OCI-M2 (cell line): Measurements from ENCODE around the gene NKD2.
"Not testable (repeated sequence)": the region's sequence is repeated elsewhere in the genome, so short reads cannot be mapped to it uniquely, and the experiment has no call there.

ENCODE experiments used
- DNase-seq: peaks from one replicate; lab custom pipeline; 2025; ENCODE audit not compliant: unreplicated experiment; lab: John Stamatoyannopoulos, UW

NKD2 gene

DNA sequence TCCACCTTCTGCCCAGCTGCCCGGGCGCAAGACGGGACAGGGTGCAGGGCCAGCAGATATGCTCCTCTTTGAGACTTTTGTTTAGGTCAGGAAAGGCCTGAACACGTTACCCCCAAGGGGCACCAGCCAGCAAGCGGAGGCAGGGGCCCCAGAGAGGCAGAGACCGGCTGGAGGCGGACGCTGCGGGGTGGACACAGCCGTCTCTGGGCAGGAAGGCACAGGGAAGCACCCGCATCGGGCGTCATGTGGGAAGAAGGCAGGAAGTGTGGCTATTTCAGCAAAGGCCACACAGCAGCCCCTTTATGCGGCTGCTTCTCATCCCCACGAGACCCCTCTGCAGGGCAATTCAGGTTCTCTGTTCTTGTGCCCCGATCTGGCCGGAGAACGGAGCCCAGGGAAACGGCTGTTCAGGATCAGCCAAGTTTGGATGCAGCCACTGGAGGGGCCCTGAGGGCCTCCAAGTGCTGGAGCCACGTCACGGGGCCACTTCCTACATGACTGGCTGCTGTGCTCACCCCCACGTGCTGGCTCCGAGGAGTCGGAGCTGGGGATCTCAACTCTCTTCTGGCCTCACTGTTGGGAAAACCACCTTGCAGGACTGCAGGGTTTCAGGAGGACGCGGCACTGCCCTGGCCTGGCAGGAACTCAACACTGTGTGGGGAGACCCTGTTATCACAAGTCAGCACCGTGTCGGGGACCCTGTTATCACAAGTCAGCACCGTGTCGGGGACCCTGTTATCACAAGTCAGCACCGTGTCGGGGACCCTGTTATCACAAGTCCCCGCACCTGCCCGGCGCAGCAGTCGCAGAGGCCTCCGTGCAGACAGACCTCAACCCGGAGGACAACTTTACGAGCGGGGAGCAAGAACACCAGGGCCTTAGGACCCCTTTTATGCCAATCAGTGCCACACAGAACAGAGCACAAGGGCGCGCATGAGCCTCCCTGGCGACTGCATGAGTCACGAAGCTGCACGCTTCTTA, 58.8 kb downstream of the NKD2 start:
- DNase-seq, result no peak

DNA sequence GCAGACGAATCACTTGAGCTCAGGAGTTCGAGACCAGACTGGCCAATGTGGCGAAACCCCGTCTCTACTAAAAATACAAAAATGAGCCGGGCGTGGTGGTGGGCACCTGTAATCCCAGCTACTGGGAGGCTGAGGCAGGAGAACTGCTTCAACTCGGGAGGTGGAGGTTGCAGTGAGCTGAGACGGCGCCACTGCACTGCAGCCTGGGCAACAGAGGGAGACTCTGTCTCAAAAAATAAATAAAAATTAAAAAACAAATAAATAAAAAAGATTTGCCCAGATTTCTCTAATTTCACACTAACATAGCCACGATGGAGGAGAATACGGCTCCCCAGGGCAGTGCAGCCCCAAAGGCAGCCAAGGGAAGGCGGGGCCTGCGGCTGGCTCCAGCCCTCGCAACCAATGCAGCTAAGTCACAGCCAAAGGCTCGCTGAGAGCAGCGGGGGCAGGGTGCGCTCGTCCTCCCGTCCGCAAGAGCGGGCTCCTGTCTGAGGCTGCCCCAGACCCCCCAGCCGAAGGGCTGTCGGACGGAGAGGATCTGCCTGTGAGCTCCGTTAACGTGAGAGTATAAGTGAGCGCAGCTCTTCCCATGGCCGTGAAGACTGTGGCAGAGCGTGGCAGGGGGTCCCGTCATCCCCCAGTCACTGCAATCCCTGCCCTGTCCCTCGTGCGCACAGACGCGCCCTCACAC, 59.7 kb downstream of the NKD2 start:
- DNase-seq, result no peak

DNA sequence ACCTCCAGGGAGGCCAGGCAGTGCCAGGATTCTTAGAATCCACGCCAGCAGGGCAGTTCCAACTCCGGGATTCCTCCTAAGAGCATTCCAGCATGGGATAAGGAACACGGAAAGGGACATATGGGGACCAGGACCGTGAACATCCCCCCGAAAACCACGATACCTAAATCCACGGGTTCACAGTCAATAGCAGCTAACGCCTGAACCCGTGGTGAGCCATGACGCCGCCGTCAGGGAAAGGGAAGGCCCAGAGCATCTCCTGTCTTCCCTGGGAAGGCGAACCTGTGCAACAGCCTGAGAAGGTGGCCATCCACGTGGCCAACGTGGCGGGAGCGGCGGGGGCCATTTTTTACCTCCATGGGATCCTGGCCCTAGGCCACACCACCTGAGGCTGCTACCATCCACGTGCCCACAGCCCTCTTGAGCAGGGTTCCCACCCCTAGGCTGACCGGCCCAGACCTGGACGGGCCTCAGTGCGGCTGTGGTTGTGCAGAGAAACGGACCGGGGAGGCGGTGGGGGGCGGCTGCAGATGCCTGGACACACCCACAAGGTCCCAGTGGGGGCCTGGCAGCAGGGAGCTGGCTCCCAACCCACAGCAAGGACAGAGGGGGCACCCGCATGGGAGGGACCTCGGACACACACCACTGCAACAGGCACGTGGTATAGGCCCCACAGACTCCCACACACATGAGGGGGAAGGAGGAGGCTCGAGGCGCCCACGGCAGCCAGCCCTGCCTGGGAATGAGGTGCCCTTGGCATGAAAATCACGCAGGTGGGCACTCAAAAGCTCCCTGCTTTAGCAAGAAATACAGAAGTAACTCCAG, 60.5 kb downstream of the NKD2 start:
- DNase-seq, result no peak

DNA sequence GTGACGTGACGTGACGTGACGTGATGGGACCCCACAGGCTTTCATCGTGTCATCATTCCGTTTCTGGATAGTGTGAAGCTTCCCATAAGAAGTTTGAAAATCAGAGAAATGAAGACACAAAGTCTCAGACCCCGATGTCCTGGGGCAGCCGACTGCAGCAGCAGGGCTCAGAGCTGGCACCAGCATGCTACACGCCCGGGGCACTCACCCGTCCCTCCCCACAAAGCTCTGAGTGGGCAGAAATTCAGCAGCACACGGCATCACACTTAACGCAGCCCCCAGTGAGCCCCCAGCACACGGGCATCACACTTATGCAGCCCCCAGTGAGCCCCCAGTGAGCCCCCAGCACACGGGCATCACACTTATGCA, 61.1 kb downstream of the NKD2 start:
- no peak for DNase-seq

DNA sequence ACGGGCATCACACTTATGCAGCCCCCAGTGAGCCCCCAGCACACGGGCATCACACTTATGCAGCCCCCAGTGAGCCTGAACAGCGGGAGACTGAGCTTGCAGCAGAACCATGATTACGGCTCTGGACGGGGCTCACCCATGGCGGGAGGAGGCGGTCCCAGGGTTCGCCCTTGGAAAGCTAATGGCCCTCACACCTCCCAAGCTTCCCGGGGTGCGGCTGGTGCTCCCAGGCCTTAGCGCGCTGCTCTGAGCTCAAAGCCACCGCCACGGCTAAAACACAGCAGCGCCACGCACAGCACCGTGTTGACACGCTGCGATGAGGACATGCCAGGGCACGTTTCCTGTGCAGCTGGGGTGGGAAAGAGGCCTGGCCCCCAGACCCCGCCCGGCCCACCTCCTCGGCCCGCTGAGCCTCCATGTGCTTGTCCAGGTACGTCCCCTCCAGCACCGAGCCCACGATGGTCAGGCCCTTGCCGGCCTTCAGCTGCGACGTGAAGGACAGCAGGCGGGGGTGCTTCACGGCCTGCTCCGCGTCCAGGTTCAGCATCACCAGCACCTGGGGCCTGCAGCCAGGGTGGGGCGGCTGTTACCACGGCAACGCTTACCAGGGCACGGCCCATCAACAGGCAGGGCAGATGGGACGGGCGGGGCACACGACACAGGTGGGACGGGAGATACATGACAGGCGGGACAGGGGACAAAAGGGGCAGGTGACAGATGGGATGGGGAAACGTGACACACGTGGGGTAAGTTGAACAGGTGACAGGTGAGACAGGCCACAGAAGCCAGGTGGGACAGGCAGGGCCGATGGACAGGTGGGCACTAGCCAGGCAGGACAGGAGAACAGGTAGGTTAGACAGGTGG, 64.9 kb downstream of the NKD2 start:
- no peak for DNase-seq

DNA sequence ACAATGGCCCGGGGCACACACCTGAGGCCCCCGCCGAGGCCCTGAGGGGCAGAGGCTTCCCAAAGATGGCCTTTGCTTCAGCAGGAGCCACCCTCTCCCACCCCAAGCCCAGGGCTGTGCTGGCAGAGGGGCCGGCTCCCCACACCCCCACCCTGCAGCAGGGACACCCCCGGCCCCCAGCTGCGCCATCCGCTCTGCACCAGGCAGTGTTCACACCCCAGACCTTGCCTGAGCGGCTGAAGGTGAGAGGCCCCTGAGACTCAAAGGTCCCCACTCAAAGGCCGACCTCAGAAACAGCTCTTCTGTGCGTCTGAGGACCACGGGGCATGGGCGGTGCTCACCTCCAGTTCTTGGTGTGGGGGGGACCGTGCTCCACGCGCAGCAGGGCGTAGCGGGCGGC, 65.6 kb downstream of the NKD2 start:
- no peak for DNase-seq

DNA sequence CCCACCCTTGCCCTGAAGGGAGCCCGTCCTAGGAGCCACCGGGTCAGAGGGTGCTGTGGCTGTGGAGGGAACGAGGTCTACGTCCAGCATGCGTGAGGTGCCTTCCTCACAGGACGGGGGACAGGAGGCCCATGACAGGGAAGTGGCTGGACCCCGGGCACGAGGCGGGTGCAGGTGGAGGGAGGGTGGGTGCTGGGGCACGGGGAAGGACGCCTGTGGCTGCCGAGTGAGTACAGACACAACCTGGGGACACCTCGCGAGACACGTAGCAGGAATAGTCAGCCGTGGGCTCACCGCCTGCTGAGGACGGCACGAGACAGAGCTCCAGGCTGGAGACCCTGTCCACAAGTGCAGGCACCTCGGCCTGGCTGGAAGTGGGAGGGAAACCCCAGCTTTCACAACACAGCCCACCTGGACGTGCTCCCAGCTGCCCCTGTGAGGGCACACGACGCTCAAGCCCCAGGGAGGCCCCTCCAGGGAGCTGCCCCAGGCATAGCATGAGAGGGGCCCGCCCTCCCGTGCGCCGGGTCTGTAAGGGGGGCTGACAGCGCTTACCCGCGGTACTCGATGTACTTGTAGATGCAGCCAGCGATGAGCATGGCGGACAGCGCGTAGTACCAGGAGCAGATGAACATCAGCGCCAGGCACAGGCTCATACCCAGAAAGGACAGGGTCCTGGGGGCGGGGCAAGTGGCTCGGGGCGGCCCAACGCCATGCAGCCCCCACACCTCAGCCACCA, 66.4 kb downstream of the NKD2 start:
- no peak for DNase-seq

DNA sequence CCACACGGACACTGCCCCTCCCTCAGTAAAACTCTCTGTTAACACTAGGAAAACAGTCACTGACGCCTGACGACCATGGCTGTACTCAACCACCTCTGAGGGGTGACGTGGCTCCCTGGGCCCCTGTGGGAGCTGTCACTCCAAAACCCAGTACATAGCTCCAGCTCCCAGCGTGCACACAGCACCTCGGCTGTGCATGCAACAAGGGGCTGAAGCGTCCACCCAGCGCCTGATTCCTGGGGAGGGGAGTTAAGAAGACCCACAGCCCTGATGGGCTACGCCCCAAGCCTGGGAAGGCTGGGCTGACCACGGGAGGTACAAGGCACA, 66.9 kb downstream of the NKD2 start:
- no peak for DNase-seq

DNA sequence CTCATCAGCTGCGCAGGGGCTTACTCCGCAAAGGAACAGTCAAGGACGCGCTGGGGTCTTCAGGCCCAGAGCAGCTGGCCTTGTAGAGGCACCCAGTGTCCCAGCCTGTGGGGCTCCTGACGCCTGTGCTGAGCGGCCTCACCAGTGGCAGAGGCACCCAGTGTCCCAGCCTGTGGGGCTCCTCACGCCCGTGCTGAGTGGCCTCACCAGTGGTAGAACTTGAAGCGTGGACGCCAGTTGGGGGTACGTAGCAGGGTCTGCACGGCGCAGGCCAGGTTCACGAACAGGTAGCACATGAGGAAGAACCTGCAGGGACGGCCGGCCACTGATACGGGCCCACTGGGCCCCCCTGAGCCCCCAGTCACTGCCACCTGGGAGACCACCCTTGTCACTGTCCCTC, 67.3 kb downstream of the NKD2 start:
- no peak for DNase-seq

DNA sequence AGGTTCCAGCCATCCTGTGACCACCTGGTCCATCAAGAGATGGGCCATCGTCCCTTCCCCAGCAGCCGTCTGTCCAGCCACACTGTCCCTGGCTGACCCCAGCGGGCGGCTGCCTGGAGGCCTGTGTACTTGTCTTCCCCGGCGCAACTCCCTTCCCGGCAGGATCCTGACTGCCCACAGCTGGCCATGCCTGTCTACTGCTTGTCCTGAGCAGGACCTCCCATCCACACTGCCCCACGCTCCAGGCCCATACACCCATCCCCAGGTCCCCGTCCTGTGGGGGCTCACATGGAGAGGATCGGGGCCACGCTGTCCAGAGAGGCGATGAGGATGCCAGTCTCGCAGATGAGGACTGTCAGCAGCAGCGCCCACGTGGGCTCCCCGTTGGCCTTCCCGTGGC, 67.8 kb downstream of the NKD2 start:
- DNase-seq, result no peak

DNA sequence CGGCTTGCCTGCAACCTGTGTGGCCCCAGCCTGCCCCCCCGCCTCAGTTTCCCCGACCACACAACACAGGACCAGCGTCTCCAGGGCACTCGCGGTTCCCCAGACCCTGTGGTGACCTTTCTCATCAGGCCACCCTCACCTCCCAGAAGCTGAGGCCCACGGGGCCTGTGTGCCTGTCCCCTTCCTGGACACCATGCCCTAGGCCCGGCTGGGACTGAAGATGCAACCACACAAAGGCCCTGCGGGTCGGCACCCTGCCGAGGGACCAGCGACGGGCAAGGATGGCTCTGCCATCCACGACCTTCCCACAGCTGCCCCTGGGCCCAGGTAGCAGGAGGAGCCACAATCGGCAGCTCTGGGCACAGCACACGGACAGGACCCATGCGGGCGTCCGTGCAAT, 68.4 kb downstream of the NKD2 start:
- DNase-seq, result no peak

DNA sequence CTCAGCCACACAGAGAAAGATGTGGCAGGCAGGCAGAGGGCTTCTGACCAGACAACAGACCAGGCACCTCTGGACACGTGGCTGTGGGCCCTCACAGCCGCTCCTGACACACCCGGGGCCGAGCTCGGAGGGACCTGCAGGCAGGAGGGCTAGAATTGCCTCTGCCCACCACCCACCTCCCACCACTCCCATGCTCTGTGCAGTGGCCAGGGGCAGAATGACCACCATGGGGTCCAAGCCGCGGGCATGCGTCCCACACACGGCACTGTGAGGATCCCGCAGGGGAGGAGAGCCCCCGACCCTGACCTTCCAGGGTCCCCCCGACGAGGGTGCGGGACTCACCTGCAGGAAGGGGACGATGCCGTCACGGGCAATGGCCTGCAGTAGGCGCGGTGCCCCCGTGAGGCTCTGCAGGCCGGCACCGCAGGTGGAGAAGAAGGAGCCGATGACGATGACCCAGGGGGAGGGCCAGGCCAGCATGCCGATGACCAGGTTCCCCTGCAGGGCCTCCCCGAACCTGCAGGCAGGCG, 69.0 kb downstream of the NKD2 start:
- no peak for DNase-seq

DNA sequence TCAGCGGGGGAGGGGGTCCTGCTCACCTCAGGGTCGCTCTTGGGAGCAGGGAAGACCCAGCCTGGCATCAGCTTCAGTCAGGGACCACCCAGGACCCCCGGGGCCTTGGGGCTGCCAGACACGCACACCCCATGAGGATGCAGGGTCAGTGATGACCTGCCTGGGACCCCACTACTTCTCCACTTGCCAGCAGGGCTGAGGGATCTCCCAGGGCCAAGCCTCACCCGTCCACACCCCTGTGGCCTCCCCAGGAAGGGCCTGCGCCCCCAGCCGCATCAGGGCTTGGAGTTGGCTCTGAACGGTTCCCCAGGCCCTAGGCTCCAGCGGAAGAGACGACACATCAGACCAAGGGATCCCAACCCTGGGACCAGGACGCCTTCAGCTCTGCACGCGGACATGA, 69.6 kb downstream of the NKD2 start:
- no peak for DNase-seq

DNA sequence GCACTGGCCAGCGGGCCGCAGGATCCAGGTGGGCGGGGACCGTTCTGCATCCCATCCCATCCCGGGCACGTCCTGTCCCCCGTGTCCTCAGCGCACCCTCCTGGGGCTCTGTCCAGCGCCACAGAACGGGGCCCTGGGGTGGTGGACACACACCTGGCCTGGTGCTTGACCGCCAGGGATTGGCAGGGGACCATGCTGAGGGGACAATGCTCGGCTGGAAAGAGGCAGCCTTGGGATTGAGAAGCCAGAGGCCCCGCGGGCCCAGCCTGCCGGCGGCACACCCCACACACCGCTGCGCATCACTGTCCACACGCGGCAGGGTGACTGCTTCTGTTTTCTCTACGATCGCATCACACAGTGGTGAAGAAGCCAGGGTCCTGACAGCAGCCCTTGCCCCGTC, 70.2 kb downstream of the NKD2 start:
- DNase-seq, result no peak

DNA sequence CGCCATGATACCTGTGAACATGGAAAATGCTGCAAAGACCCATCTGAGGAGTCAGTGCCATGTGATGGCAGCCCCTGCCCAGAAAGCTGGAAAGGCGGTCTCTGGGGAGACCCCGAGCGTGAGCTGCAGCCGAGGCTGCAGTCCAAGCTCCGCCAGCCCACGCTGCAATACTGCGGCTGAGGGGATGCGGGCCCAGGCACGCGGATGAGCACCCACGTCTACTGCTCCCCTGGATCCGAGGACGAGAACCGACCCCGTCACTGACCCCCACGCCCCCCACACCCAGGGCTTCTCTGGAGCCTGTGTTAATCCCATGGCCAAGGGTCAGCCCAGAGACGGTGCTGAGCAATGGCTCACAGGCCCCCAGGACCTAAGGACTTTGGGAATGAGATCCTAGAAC, 70.9 kb downstream of the NKD2 start:
- no peak for DNase-seq

DNA sequence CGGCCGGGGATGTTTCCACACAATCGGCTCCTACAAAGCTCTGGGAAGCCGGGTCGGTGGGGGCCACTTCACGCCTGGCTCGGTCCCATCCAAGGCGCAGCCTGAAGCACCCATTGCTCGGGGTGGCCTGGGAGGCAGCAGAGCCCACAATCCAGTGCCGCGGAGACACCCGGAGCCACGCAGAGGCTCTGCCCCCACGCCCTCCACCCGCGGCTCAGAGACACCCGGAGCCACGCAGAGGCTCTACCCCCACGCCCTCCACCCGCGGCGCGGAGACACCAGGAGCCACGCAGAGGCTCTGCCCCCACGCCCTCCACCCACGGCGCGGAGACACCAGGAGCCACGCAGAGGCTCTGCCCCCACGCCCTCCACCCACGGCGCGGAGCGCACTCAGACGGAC, 71.4 kb downstream of the NKD2 start:
- no peak for DNase-seq

DNA sequence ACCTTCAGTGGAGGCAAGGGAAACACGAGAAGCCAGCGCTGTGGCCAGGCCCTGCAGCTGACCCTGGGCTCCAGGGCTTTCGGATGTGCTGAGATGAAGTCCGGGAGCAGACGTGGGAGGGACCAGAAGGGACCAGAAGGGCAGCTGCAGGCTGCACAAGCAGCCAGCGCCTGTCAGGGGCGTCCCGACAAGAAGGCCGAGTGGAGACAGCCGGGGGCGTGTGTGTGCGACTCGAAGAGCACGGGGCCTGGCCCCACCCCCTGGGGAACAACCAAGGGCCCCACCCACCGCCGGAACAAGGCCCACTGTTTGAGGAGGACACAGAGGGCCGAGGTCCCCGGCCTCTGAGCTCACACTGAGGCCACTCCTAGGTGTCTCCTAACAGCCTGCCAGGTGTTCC, 71.8 kb downstream of the NKD2 start:
- no peak for DNase-seq

DNA sequence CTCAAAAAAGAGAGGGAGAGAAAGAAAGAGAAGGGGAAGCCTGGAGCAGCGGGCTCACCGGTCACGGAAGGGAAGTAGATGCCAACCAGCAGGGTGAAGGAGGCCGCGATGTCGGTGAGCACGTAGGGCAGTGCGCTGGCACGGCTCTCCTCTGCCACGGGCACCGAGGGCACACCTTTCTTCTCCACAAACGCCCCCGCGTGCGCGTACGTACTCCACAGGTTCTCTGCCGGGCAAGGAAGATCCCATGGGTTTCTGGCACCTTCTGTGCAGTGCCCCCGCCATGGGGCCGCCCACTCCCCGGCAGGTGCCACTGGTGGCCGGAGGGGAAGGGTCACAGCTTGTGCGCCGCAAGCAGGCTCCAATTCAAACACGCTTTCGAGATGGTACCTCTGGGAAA, 72.9 kb downstream of the NKD2 start:
- no peak for DNase-seq

DNA sequence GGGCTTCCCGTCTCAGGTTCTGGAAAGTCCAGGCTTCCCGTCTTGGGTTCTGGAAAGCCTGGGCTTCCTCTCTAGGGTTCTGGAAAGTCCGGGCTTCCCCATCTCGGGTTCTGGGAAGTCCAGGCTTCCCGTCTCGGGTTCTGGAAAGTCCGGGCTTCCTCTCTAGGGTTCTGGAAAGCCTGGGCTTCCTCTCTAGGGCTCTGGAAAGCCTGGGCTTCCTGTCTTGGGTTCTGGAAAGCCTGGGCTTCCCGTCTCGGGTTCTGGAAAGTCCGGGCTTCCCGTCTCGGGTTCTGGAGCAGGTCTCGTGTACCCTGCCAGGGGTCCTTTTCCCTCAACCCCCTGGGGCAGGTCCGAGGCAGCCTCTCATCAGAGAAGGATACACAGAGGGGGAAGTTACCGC, 74.4 kb downstream of the NKD2 start:
- DNase-seq, result not testable (repeated sequence)
